ENCODE results near the gene PPIF.

DNA sequence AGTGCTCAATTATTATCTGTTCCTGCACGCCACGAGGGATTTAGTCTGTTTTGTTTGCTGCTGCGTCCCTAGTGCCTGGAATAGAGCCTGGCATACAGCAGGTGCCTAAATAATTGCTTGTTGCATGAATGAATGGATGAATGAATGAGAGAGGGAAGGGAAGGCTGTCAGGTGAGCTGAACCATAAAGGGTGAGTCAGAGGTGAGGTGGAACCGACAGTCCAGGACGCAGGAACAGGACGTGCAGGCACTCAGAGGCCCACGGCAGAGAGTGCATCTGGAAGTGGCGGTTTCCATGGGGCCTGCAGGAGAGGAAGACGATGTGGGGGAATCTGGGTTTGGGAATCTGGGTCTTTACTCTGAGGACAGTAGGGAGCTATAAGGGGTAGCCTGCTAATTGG, 17.7 kb upstream of the PPIF start:
- TF ChIP-seq, protein P1, sequence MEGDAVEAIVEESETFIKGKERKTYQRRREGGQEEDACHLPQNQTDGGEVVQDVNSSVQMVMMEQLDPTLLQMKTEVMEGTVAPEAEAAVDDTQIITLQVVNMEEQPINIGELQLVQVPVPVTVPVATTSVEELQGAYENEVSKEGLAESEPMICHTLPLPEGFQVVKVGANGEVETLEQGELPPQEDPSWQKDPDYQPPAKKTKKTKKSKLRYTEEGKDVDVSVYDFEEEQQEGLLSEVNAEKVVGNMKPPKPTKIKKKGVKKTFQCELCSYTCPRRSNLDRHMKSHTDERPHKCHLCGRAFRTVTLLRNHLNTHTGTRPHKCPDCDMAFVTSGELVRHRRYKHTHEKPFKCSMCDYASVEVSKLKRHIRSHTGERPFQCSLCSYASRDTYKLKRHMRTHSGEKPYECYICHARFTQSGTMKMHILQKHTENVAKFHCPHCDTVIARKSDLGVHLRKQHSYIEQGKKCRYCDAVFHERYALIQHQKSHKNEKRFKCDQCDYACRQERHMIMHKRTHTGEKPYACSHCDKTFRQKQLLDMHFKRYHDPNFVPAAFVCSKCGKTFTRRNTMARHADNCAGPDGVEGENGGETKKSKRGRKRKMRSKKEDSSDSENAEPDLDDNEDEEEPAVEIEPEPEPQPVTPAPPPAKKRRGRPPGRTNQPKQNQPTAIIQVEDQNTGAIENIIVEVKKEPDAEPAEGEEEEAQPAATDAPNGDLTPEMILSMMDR (IDR thresholded peaks at IDR 0.05): no peak
- no peak for TF ChIP-seq POLR2A (IDR thresholded peaks at IDR 0.05)
